ENCODE measurements around the gene MLXIP. TPM values are rescaled to one million over a fixed set of nuclear protein-coding genes. Genes with fewer than 3 reads are reported as not detected.

The MLXIP gene
- total RNA-seq, 1 experiment from 2014 or later: 124 TPM

DNA sequence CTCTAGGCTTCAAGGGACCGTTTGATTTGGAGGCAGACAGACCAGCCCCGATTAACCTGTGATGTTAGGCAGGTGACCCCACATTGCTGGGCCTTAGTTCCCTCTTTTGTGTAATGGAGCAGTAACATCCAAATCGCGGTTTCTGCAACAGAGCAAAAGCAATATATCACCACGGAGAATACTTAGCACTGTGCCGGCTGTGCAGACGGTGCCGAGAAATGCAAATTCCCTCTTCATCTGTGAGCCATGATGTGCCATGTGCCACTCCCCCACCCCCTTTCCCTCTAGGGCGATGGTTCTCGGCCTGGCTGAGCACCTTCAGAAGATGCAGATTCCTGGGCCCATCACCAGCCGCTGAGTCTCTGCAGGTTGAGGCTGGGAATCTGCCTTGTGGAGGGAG lies 46.0 kb upstream of the MLXIP start:
- ATAC-seq (no peak), DNase-seq (ENCODE audit: low read depth, low spot score) (no peak)
- in situ Hi-C loops (cut with HindIII; ENCODE audit: low pct_unique_long_range_greater_than_20kb, low sequenced_read_pairs): no loop called here
- CTCF ChIA-PET: interaction anchor here (0.7 kb wide), 1 partner anchor 263 kb away, joined by 3 read pairs; no protein-coding TSS in a partner anchor
- no peaks in the 10 kb centered on the region for H3K9me3 ChIP-seq (ENCODE audit: control insufficient read depth, insufficient read depth, low read depth, low read length)
- H3K4me1 ChIP-seq (ENCODE audit: control insufficient read depth, insufficient read depth, low read length): peaks cover 18% of the 10 kb centered on the region
- TF ChIP-seq POLR2AphosphoS5 (IDR thresholded peaks at IDR 0.05; ENCODE audit: low read depth, low read length) (no peak), TCF7L2 (IDR thresholded peaks at IDR 0.05; ENCODE audit: low read depth, low read length) (no peak), SIN3A (IDR thresholded peaks at IDR 0.05; ENCODE audit: borderline replicate concordance, insufficient read depth, low read depth, low read length) (no peak)
- TF ChIP-seq, protein P1, sequence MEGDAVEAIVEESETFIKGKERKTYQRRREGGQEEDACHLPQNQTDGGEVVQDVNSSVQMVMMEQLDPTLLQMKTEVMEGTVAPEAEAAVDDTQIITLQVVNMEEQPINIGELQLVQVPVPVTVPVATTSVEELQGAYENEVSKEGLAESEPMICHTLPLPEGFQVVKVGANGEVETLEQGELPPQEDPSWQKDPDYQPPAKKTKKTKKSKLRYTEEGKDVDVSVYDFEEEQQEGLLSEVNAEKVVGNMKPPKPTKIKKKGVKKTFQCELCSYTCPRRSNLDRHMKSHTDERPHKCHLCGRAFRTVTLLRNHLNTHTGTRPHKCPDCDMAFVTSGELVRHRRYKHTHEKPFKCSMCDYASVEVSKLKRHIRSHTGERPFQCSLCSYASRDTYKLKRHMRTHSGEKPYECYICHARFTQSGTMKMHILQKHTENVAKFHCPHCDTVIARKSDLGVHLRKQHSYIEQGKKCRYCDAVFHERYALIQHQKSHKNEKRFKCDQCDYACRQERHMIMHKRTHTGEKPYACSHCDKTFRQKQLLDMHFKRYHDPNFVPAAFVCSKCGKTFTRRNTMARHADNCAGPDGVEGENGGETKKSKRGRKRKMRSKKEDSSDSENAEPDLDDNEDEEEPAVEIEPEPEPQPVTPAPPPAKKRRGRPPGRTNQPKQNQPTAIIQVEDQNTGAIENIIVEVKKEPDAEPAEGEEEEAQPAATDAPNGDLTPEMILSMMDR (IDR thresholded peaks at IDR 0.05): no peak
- TF ChIP-seq, protein P2, sequence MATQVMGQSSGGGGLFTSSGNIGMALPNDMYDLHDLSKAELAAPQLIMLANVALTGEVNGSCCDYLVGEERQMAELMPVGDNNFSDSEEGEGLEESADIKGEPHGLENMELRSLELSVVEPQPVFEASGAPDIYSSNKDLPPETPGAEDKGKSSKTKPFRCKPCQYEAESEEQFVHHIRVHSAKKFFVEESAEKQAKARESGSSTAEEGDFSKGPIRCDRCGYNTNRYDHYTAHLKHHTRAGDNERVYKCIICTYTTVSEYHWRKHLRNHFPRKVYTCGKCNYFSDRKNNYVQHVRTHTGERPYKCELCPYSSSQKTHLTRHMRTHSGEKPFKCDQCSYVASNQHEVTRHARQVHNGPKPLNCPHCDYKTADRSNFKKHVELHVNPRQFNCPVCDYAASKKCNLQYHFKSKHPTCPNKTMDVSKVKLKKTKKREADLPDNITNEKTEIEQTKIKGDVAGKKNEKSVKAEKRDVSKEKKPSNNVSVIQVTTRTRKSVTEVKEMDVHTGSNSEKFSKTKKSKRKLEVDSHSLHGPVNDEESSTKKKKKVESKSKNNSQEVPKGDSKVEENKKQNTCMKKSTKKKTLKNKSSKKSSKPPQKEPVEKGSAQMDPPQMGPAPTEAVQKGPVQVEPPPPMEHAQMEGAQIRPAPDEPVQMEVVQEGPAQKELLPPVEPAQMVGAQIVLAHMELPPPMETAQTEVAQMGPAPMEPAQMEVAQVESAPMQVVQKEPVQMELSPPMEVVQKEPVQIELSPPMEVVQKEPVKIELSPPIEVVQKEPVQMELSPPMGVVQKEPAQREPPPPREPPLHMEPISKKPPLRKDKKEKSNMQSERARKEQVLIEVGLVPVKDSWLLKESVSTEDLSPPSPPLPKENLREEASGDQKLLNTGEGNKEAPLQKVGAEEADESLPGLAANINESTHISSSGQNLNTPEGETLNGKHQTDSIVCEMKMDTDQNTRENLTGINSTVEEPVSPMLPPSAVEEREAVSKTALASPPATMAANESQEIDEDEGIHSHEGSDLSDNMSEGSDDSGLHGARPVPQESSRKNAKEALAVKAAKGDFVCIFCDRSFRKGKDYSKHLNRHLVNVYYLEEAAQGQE (IDR thresholded peaks at IDR 0.05; ENCODE audit: insufficient read depth in 1 of 2, low read depth in 2 of 2, low read length in 1 of 2): no peak
- no peak overlapping the region for H3K27ac ChIP-seq (ENCODE audit: low read length)
- no peaks in the 10 kb centered on the region; the same call in 1 of the 2 replicates for H3K36me3 ChIP-seq (ENCODE audit: control insufficient read depth, insufficient read depth, low read length)
- POLR2A ChIA-PET: no interaction called here
- intact Hi-C loops (cut with micrococcal nuclease; ENCODE audit: unreplicated experiment): no loop called here
- H3K4me3 ChIP-seq (ENCODE audit: low read depth in 2 of 2, low read length in 2 of 2): no peak overlapping the region
- BruUV-seq (replicated peaks): no TSS peak
- no peaks in the 10 kb centered on the region for H3K27me3 ChIP-seq (ENCODE audit: control insufficient read depth, insufficient read depth, low read length)

DNA sequence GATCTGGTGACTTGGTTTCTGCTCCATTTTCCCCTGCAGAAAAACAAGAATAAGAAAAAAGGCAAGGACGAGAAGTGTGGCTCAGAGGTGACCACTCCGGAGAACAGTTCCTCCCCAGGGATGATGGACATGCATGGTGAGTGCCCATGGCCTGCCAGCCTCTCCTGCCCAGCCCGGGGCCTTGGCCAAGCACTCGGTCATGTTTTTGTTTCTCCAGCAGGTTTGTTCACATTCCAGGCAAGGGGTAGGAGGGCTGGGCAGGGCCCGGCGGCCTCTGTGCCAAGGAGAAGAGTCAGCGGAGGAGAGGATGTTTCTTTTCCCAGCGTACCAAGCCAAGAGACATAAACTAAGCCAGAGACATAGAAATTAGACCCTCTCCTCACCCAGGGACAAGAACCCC lies 43.3 kb upstream of the MLXIP start:
- Histone ChIP-seq H3K9me3 (ENCODE audit: control insufficient read depth, insufficient read depth, low read depth, low read length) (no peaks in the 10 kb centered on the region), H3K4me3 (ENCODE audit: low read depth in 2 of 2, low read length in 2 of 2) (no peak overlapping the region), H3K27me3 (ENCODE audit: control insufficient read depth, insufficient read depth, low read length) (no peaks in the 10 kb centered on the region), H3K4me1 (ENCODE audit: control insufficient read depth, insufficient read depth, low read length) (no peaks in the 10 kb centered on the region), H3K36me3 (ENCODE audit: control insufficient read depth, insufficient read depth, low read length) (no peaks in the 10 kb centered on the region; the same call in 1 of the 2 replicates), H3K27ac (ENCODE audit: low read length) (no peak overlapping the region)
- no TSS peak for BruUV-seq (replicated peaks)
- in situ Hi-C loops (cut with HindIII; ENCODE audit: low pct_unique_long_range_greater_than_20kb, low sequenced_read_pairs) (no loop called here), intact Hi-C loops (cut with micrococcal nuclease; ENCODE audit: unreplicated experiment) (no loop called here)
- POLR2A ChIA-PET: no interaction called here
- CTCF ChIA-PET: no interaction called here
- DNase-seq (ENCODE audit: low read depth, low spot score): no peak
- ATAC-seq: no peak
- TF ChIP-seq, protein P1 (IDR thresholded peaks at IDR 0.05): no peak
- TF ChIP-seq SIN3A (IDR thresholded peaks at IDR 0.05; ENCODE audit: borderline replicate concordance, insufficient read depth, low read depth, low read length): no peak
- TF ChIP-seq POLR2AphosphoS5 (IDR thresholded peaks at IDR 0.05; ENCODE audit: low read depth, low read length): no peak
- TF ChIP-seq, protein P2 (IDR thresholded peaks at IDR 0.05; ENCODE audit: insufficient read depth in 1 of 2, low read depth in 2 of 2, low read length in 1 of 2): no peak
- no peak for TF ChIP-seq TCF7L2 (IDR thresholded peaks at IDR 0.05; ENCODE audit: low read depth, low read length)

Data from Panc1 (cell line).